GM18526 (cell line): ENCODE results near the gene MICU1.

Experiments used
- POLR2A ChIP-seq: IDR thresholded peaks from 3 replicates; pipeline ENCODE4 v1.6.1; 2011; ENCODE audit not compliant: insufficient read length; ENCODE audit errors: extremely low read depth

MICU1 gene

DNA sequence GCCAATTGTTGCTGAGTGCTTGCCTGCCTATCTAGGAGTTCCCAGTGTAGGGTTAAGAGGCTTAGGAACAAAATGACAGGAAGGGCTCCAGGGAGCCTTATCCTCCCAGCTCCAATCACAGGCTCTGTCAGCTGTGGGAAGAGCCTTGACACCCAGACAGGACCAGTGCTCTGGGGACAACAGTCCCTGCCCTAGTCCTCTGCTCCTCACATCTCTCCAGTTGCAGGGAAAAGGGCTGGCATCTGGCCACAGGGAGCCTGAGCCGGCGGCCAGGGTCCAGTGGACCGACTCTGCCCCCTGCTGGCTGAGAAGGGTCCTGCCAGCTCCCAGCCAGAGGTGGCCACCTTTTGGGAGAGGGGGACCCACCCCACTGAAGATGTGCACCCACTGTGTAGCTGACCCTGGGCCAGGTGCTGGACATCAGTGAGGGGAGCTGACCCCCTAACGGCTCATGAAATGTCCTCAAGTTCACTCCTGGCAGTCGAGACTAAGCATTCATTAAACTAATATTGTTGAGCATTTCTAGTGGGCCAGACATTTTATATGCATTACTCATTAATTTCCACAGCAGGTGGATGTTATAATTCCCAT is 288.7 kb downstream of the MICU1 start:
- no peak for TF ChIP-seq POLR2A

- TF ChIP-seq POLR2A = no peak
Measured at GRCh38 chr10:72336259-72337038, 289.4 kb downstream of the MICU1 start.

DNA sequence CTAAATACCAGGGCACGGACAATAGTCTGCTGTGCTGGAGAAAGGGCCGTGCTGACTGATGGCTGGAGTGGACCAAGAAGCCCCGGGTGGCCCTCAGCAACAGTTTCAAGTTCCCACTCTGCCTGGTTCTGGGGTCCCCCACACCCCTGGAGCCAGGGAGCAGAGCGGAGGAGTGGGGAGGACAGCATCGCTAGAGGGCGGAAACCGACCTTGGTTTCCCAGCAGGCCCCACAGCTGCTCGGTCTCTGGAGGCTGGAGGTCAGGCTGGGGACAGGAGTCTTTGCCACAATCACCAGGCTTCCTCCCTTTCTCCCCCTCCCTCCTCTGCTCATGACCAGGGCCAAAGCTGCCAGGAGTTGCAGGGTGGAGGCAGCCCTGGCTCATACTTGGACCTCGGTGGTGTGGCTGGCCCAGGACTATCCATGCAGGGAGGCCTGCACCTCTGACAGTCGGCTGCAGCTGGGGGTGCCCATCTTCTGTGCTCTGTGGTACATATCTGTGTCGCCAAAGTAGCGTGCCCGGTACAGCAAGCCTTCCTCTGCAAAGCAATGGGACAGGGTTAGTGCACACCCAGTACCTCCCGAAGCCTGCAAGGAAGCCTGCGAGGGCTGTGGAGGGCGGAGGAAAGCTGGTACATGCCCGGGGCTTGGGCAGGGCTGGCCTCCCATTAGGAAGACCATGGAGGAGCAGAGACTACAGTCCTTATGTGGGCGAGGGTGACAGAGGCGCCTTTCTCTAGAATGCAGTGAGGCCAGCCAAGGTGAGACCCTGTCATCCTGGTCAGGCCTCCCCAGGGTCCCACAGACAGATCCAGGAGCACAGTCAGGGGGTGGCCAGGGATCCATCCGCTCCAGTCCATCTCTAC is 290.3 kb downstream of the MICU1 start:
- TF ChIP-seq POLR2A = no peak

DNA sequence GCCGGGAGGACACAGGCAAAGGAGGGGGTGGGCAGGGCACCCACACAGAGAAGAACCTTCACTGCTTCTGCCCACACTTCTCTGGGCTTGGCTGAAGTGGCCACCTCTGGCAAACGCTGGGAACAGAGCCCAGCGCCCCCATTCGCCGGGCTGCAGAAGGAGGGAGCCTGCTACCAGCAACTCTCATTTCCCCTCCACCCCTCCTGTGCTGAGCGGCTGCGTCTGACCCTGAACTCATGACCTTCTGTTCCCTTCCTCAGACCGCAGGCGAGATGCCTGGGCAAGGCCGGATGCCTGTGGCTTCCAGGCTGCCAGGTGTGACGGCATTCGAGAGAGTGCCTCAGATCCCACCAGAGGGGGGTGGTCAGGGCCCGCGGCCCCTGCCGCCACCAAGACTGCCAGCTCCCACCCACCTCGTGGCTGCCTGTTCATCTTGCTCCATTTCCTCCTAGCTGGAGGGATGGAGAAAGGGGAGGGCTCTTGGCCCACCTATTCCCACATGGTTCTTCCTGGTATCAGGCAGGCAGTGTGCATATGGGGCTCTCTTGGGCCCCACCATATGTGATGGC is 291.0 kb downstream of the MICU1 start:
- peak; percentile 34 for TF ChIP-seq POLR2A

DNA sequence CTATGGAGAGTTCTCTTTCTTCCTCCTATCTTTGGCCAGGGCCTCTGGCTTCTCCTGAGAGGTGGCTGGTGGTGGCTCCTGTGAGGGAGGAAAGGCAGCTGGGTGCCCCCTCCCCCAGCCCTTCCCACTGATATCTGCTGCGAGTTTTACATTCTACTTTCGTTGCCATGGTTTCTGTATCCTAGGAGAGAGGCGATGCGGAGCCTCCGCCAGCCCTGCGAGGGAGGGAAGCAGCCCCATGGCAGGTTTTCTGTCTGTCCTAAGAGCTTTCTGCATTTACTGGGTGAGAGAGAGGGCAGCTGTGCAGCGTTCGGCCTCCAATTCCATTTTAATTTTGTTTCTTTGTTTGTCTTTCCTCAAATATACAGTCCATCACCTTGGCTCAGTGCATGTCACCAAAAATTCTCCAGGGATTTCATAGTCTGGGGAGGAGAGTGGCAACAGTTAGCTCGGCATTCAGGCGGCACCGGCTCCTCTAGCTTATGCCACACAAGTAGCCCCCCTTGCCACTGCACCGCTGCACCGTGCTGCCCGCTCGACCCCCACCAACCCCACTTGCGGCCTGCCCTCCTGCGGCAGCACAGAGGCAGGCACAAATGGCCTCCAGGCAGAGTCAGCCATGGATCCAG is 291.6 kb downstream of the MICU1 start:
- TF ChIP-seq POLR2A = no peak

DNA sequence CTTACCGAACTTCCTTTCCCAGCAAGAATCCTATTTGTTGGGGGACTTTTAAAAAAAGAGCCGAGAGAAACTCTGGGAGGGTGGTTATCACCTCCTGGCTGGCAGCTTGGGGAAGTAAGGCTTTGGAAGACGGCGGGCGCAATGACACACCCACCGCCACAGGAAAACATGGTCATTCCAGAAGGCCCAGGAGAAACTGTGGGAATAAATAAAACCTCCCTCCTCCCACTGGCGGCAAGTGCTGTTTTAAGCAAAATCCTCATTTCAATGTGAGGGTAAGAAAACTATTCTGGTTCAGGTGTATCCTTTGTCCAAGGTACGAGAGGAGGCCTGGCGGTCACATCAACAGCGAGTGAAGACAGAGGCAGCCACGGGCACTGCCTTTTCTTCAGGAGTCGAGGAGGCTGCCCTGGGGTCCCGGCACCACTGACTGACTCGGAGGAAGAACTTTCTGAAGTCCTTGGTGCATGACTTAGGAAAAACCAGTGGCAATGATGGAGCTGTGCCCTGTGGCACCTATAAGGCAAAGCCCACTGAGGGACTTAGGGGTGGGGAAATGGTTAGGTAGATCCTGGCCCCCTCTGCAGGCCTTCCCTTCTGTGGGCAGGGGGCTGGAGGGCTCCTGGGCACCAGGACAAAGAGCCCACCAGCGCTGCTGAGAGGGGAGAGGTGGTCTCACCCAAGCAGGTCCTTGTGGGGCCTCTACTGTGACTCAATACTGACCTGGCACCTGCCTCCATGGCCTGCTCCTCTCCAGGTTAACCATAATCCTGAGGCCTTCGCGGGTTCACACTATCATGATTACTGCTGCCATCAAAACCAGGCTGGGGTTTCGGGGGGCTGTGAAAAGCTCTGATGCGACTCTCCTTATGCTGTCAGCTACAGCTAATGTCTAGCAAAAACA is 292.5 kb downstream of the MICU1 start:
- TF ChIP-seq POLR2A = no peak

- no peak for TF ChIP-seq POLR2A
Measured at GRCh38 chr10:72332423-72333111, 293.3 kb downstream of the MICU1 start.

DNA sequence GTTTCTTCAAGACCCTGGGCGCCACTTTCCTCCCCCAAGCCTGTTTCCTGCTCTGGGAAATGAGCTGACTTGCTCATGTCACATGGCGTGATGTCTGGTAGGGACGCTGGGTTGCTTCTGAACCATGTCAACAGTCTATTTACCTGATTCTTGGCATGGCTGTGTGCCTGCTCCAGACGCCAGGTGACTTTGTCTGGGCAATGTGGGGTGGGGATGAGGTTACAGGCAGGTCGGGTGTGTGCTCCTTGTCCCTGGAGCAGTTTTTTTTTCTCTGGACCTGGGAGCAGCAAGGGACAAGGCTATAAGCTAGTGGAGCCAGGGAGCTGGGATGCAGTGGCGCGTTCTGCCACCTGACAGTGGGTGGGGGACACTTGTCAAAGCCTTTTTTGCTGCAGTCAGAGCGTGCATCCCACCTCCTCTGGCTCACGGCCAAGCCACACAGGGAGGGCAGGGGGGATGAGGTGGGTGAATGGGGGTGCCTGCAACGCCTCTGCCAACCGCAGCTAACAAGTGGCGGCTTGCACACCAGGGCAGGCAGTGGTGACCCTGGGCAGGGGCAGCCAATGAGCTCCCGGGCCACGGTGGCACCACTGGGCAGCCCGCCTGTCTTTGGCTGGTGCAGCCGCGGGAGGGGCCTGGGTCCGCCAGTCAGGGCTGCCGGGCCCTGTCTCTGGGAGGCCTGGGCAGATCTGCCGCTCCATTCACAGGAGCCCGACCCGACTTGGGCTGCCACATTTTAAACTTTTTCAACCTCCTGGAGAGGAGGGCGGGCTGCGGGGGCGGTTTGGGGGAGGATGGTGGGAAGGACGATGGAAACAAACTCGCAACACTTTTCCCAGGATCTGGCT is 294.1 kb downstream of the MICU1 start:
- TF ChIP-seq POLR2A = peak; percentile 64

DNA sequence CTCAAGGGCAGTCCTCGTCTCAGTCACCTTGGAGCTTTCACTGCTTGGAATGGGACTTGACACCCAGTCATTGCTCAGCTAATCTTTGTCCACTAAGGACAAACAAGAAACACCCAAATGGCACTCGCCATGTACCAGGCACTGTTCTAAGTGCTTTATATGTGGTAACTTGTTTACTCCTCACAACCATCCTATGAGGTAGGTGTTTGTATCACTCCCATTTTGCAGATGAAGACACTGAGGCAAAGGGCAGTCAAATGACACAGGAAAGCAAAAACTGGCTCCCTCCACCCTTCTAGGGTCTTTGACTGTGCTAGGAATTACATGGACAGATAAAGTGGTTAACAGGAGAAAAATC is 295.8 kb downstream of the MICU1 start:
- TF ChIP-seq POLR2A = no peak

DNA sequence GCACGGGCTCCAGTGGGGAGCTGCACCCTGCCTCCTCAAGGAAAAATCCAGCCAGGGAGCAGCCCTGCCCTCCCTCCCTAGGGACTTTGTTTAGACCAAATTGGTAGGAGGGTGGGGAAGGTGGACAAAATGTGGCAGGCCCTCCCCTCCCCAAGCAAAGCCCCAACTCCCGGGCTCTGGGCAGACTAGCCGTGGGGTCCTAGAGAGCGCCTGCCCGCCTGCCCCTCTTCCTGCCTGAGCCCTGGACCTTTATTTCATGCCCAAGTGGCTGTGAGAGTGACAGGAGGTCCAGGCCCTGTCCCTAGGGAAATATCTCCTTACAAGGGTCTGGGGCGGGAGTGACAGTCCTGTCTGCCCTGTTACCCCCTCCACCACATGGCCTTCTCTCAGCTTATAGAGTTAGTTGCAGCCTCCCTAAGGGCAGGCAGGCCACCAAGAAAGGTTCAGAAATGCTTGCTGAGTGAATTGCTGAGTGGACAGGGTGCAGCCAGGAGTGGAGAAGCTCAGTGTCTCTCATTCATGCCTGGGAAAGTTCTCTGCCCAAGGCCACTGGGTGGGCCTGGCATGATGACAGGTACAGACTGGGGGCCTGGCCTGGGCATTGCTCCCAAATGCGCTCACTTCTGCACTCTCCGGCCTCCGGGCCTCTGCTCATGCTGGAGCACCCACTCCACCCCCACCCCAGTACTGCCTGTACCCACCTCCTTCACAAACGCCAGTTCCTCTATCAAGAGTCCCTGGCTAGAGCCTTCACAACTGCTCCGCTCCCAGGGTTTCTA is 296.4 kb downstream of the MICU1 start:
- TF ChIP-seq POLR2A = no peak

- no peak for TF ChIP-seq POLR2A
Measured at GRCh38 chr10:72328829-72329204, 297.1 kb downstream of the MICU1 start.
